Lower lobe of right lung (tissue), 2 donors: ENCODE measurements around the gene CCDC12. TPM values are rescaled to one million over a fixed set of nuclear protein-coding genes. Genes with fewer than 3 reads are reported as not detected.
"Not testable (repeated sequence)": the region's sequence is repeated elsewhere in the genome, so short reads cannot be mapped to it uniquely, and the experiment has no call there.

Experiments
- ATAC-seq, 2 donors: fragments of 200-7000 bp; cut with Tn5 transposase; one replicate each; pipeline ENCODE4 v1.9.1; 2020 to 2022; ENCODE audit warnings: mild to moderate bottlenecking in 2 of 2, moderate library complexity in 2 of 2
- DNase-seq: peaks from one replicate; pipeline ENCODE4 v3.0.0-alpha.2; 2020
- H3K27ac ChIP-seq: fragments of 200-600 bp; one replicate; pipeline ENCODE4 v1.8.0; 2022
- H3K27me3 ChIP-seq: fragments of 200-600 bp; one replicate; pipeline ENCODE4 v1.8.0; 2022; ENCODE audit warnings: low read depth
- H3K36me3 ChIP-seq: fragments of 200-600 bp; one replicate; pipeline ENCODE4 v1.8.0; 2022; ENCODE audit warnings: mild to moderate bottlenecking
- H3K4me1 ChIP-seq: fragments of 200-600 bp; one replicate; pipeline ENCODE4 v1.8.0; 2022
- H3K4me3 ChIP-seq: fragments of 200-600 bp; one replicate; pipeline ENCODE4 v1.8.0; 2022; ENCODE audit warnings: mild to moderate bottlenecking
- H3K9me3 ChIP-seq: fragments of 200-600 bp; one replicate; pipeline ENCODE4 v1.8.0; 2022
- CTCF ChIP-seq: fragments of 200-600 bp; IDR thresholded peaks from one replicate; pipeline ENCODE4 v1.8.0; 2022; ENCODE audit warnings: antibody characterized with exemption, mild to moderate bottlenecking
- intact Hi-C: fragments of 100-400 bp; cut with DNase I; formaldehyde crosslinking; loops from one replicate; pipeline ENCODE4 v1.11.0; 2022
- total RNA-seq: library from RNA; stranded (reverse); fragmentation: NEBNext Ultra II Directional; extraction: Animal tissue kit (Norgen Biotek cat#: 25700); gene quantifications from one replicate; pipeline ENCODE4 v1.2.1, GENCODE V29; 2021
- donor health status: DM: no; HTN: yes; CAD: no; lungs with severe emphysema.

Gene CCDC12
- total RNA-seq, 1 donor from 2014 or later, result 42.9 TPM

- ATAC-seq (no peak), DNase-seq (no peak)
- H3K27ac ChIP-seq, result peak overlapping the region; percentile 51
- H3K27me3 ChIP-seq, result no peaks in the 10 kb centered on the region
- peak overlapping the region; percentile 30 for H3K4me3 ChIP-seq
- H3K4me1 ChIP-seq, result peaks cover 83% of the 10 kb centered on the region
- intact Hi-C loops, result no loop called here
- H3K9me3 ChIP-seq, result no peaks in the 10 kb centered on the region
- H3K36me3 ChIP-seq, result peaks cover 15% of the 10 kb centered on the region
- TF ChIP-seq CTCF, result no peak
Measured at GRCh38 chr3:46966811-46967210, 9.7 kb downstream of the CCDC12 start.

- peak overlapping the region; percentile 51 for H3K27ac ChIP-seq
- intact Hi-C loops, result no loop called here
Measured at GRCh38 chr3:46965151-46965550, 11.4 kb downstream of the CCDC12 start.

GRCh38 chr3:46964038-46964590 is 12.4 kb downstream of the CCDC12 start:
- H3K27ac ChIP-seq, DNase-seq: not testable (repeated sequence)

More at GRCh38 chr3:46965151-46965550, 11.4 kb downstream of the CCDC12 start:
- TF ChIP-seq CTCF, result no peak
- H3K36me3 ChIP-seq, result peaks cover 15% of the 10 kb centered on the region
- no peaks in the 10 kb centered on the region for H3K9me3 ChIP-seq
- ATAC-seq (peak; percentile 57 to 59), DNase-seq (no peak)
- peaks cover 83% of the 10 kb centered on the region for H3K4me1 ChIP-seq
- no peaks in the 10 kb centered on the region for H3K27me3 ChIP-seq
- H3K4me3 ChIP-seq, result no peak overlapping the region

GRCh38 chr3:46962990-46963389 is 13.6 kb downstream of the CCDC12 start:
- ATAC-seq (no peak), DNase-seq (no peak)
- no peak overlapping the region for H3K27ac ChIP-seq
- H3K36me3 ChIP-seq, result peaks cover 2% of the 10 kb centered on the region
- intact Hi-C loops, result no loop called here
- H3K27me3 ChIP-seq, result no peaks in the 10 kb centered on the region
- no peaks in the 10 kb centered on the region for H3K9me3 ChIP-seq
- no peak for TF ChIP-seq CTCF
- peaks cover 81% of the 10 kb centered on the region for H3K4me1 ChIP-seq
- H3K4me3 ChIP-seq, result no peak overlapping the region

More at GRCh38 chr3:46964038-46964590, 12.4 kb downstream of the CCDC12 start:
- H3K9me3 ChIP-seq, H3K4me3 ChIP-seq, H3K27me3 ChIP-seq, intact Hi-C loops, H3K36me3 ChIP-seq, ATAC-seq: not testable (repeated sequence)
- peaks cover 83% of the 10 kb centered on the region for H3K4me1 ChIP-seq

- ATAC-seq (no peak), DNase-seq (no peak)
- intact Hi-C loops, result no loop called here
- Histone ChIP-seq H3K27ac (no peak overlapping the region), H3K9me3 (no peaks in the 10 kb centered on the region), H3K4me1 (peaks cover 77% of the 10 kb centered on the region), H3K27me3 (no peaks in the 10 kb centered on the region), H3K36me3 (no peaks in the 10 kb centered on the region), H3K4me3 (no peak overlapping the region)
- no peak for TF ChIP-seq CTCF
Measured at GRCh38 chr3:46962427-46962826, 14.1 kb downstream of the CCDC12 start.

- H3K4me3 ChIP-seq, result no peak overlapping the region
- intact Hi-C loops, result no loop called here
- H3K36me3 ChIP-seq, result no peaks in the 10 kb centered on the region
- peaks cover 76% of the 10 kb centered on the region for H3K4me1 ChIP-seq
- no peak for ATAC-seq
- no peaks in the 10 kb centered on the region for H3K27me3 ChIP-seq
- TF ChIP-seq CTCF, result no peak
- peak overlapping the region; percentile 56 for H3K27ac ChIP-seq
- no peak for DNase-seq
- H3K9me3 ChIP-seq, result no peaks in the 10 kb centered on the region
Measured at GRCh38 chr3:46960835-46961234, 15.7 kb downstream of the CCDC12 start.
